ENCODE results near the gene TMEM150B.

Gene TMEM150B

GRCh38 chr19:55299991-55300390 lies 25.1 kb downstream of the TMEM150B start:
- no peak for DNase-seq (ENCODE audit: low read depth)
- no peak for TF ChIP-seq CTCF (IDR thresholded peaks at IDR 0.05; ENCODE audit: low read depth, low read length, missing control alignments)
- no peak overlapping the region for H3K4me3 ChIP-seq (ENCODE audit: low read depth, low read length)

- no peak for TF ChIP-seq CTCF (IDR thresholded peaks at IDR 0.05; ENCODE audit: low read depth, low read length, missing control alignments)
Observed at GRCh38 chr19:55297267-55297666, 27.9 kb downstream of the TMEM150B start.

GRCh38 chr19:55289117-55289796 lies 35.9 kb downstream of the TMEM150B start:
- no peak for DNase-seq (ENCODE audit: low read depth)
- H3K4me3 ChIP-seq (ENCODE audit: low read depth, low read length): no peak overlapping the region
- TF ChIP-seq CTCF (IDR thresholded peaks at IDR 0.05; ENCODE audit: low read depth, low read length, missing control alignments): no peak

More at GRCh38 chr19:55297267-55297666, 27.9 kb downstream of the TMEM150B start:
- DNase-seq (ENCODE audit: low read depth): no peak
- no peak overlapping the region for H3K4me3 ChIP-seq (ENCODE audit: low read depth, low read length)

- no peak overlapping the region for H3K4me3 ChIP-seq (ENCODE audit: low read depth, low read length)
- no peak for DNase-seq (ENCODE audit: low read depth)
- TF ChIP-seq CTCF (IDR thresholded peaks at IDR 0.05; ENCODE audit: low read depth, low read length, missing control alignments): no peak
Observed at GRCh38 chr19:55287361-55288079, 37.6 kb downstream of the TMEM150B start.

GRCh38 chr19:55285229-55285890 lies 39.8 kb downstream of the TMEM150B start:
- no peak overlapping the region for H3K4me3 ChIP-seq (ENCODE audit: low read depth, low read length)
- no peak for TF ChIP-seq CTCF (IDR thresholded peaks at IDR 0.05; ENCODE audit: low read depth, low read length, missing control alignments)
- DNase-seq (ENCODE audit: low read depth): no peak

- DNase-seq (ENCODE audit: low read depth): no peak
- TF ChIP-seq CTCF (IDR thresholded peaks at IDR 0.05; ENCODE audit: low read depth, low read length, missing control alignments): no peak
- no peak overlapping the region for H3K4me3 ChIP-seq (ENCODE audit: low read depth, low read length)
Observed at GRCh38 chr19:55284405-55285058, 40.6 kb downstream of the TMEM150B start.

All from GM12864 (cell line).